Measurements from ENCODE around the gene MYOF. TPM values are rescaled to one million over a fixed set of nuclear protein-coding genes. Genes with fewer than 3 reads are reported as not detected.
"Not testable (repeated sequence)": the region's sequence is repeated elsewhere in the genome, so short reads cannot be mapped to it uniquely, and the experiment has no call there.

The MYOF gene
- total RNA-seq, 1 donor from 2014 or later, result 141 TPM

GRCh38 chr10:93425861-93426260, 56.3 kb downstream of the MYOF start:
- Histone ChIP-seq H3K27me3 (ENCODE audit: control insufficient read depth, insufficient read depth, low read length) (no peaks in the 10 kb centered on the region), H3K4me3 (ENCODE audit: low read depth, low read length) (no peak overlapping the region), H3K36me3 (ENCODE audit: control insufficient read depth, insufficient read depth, low read length) (peaks cover 2% of the 10 kb centered on the region)
- DNase-seq (ENCODE audit: low read depth), result no peak
- TF ChIP-seq, protein P1, sequence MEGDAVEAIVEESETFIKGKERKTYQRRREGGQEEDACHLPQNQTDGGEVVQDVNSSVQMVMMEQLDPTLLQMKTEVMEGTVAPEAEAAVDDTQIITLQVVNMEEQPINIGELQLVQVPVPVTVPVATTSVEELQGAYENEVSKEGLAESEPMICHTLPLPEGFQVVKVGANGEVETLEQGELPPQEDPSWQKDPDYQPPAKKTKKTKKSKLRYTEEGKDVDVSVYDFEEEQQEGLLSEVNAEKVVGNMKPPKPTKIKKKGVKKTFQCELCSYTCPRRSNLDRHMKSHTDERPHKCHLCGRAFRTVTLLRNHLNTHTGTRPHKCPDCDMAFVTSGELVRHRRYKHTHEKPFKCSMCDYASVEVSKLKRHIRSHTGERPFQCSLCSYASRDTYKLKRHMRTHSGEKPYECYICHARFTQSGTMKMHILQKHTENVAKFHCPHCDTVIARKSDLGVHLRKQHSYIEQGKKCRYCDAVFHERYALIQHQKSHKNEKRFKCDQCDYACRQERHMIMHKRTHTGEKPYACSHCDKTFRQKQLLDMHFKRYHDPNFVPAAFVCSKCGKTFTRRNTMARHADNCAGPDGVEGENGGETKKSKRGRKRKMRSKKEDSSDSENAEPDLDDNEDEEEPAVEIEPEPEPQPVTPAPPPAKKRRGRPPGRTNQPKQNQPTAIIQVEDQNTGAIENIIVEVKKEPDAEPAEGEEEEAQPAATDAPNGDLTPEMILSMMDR (IDR thresholded peaks at IDR 0.05; ENCODE audit: insufficient read depth, low read length, poor library complexity, severe bottlenecking), result no peak

- Histone ChIP-seq H3K27me3 (ENCODE audit: control insufficient read depth, insufficient read depth, low read length) (no peaks in the 10 kb centered on the region), H3K4me3 (ENCODE audit: low read depth, low read length) (no peak overlapping the region), H3K36me3 (ENCODE audit: control insufficient read depth, insufficient read depth, low read length) (peaks cover 2% of the 10 kb centered on the region)
- TF ChIP-seq, protein P1 (IDR thresholded peaks at IDR 0.05; ENCODE audit: insufficient read depth, low read length, poor library complexity, severe bottlenecking), result no peak
- DNase-seq (ENCODE audit: low read depth), result no peak
These were observed 60.0 kb downstream of the MYOF start for GRCh38 chr10:93422118-93422517.

DNA sequence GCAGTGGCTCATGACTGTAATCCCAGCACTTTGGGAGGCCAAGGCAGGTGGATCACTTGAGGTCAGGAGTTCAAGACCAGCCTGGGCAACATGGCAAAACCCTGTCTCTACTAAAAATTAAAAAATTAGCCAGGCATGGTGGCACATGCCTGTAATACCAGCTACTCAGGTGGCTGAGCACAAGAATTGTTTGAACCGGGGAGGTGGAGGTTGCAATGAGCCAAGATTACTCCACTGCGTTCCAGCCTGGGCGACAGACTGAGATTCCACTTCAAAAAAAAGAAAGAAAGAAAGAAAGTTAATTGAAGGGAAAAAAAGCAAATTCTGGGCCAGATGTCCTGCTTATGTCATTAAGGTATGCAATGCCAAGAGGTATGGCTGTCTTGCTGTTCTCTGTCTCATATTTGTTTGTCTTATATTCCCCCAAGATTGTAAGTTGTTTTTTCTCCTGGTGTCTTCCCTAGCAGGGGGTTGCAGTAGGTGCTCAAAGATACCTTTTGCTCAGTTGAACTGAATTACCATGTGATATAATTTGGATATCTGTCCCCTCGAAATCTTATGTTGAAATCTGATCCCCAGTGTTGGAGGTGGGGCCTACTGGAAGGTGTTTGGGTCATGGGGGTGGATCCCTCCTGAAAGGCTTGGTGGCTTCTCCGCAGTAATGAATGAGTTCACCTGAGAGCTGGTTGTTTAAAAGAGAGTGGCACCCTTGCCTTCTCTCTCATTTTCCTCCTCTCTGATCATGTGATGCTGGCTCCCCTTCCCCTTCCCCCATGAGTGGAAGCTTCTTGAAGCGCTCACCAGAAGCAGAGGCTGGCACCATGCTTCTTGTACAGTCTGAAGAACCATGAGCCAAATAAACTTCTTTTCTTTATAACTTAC, 60.9 kb downstream of the MYOF start:
- Histone ChIP-seq H3K36me3 (ENCODE audit: control insufficient read depth, insufficient read depth, low read length) (peaks cover 2% of the 10 kb centered on the region), H3K27me3 (ENCODE audit: control insufficient read depth, insufficient read depth, low read length) (no peaks in the 10 kb centered on the region), H3K4me3 (ENCODE audit: low read depth, low read length) (no peak overlapping the region)
- TF ChIP-seq, protein P1 (IDR thresholded peaks at IDR 0.05; ENCODE audit: insufficient read depth, low read length, poor library complexity, severe bottlenecking), result no peak
- DNase-seq (ENCODE audit: low read depth), result no peak

GRCh38 chr10:93420091-93420490, 62.0 kb downstream of the MYOF start:
- TF ChIP-seq, protein P1 (IDR thresholded peaks at IDR 0.05; ENCODE audit: insufficient read depth, low read length, poor library complexity, severe bottlenecking), result no peak
- Histone ChIP-seq H3K27me3 (ENCODE audit: control insufficient read depth, insufficient read depth, low read length) (no peaks in the 10 kb centered on the region), H3K4me3 (ENCODE audit: low read depth, low read length) (no peak overlapping the region), H3K36me3 (ENCODE audit: control insufficient read depth, insufficient read depth, low read length) (no peaks in the 10 kb centered on the region)
- no peak for DNase-seq (ENCODE audit: low read depth)

GRCh38 chr10:93419016-93419415, 63.1 kb downstream of the MYOF start:
- H3K27me3 ChIP-seq (ENCODE audit: control insufficient read depth, insufficient read depth, low read length); DNase-seq (ENCODE audit: low read depth); H3K36me3 ChIP-seq (ENCODE audit: control insufficient read depth, insufficient read depth, low read length); H3K4me3 ChIP-seq (ENCODE audit: low read depth, low read length): not testable (repeated sequence)

- no peak for DNase-seq (ENCODE audit: low read depth)
- no peak overlapping the region for H3K4me3 ChIP-seq (ENCODE audit: low read depth, low read length)
- no peaks in the 10 kb centered on the region for H3K27me3 ChIP-seq (ENCODE audit: control insufficient read depth, insufficient read depth, low read length)
- no peaks in the 10 kb centered on the region for H3K36me3 ChIP-seq (ENCODE audit: control insufficient read depth, insufficient read depth, low read length)
- TF ChIP-seq, protein P1 (IDR thresholded peaks at IDR 0.05; ENCODE audit: insufficient read depth, low read length, poor library complexity, severe bottlenecking), result no peak
These were observed 64.2 kb downstream of the MYOF start for GRCh38 chr10:93417921-93418320.

Measured in kidney epithelial cell (primary cell).